GM20000 (cell line): Measurements from ENCODE around the gene ADORA1.

Experiments
- DNase-seq: peaks from one replicate; pipeline ENCODE4 v3.0.0; 2012; ENCODE audit warnings: low spot score
- CTCF ChIP-seq: IDR thresholded peaks from 2 replicates; pipeline ENCODE4 v1.5.1; 2012; ENCODE audit warnings: mild to moderate bottlenecking, control low read depth; ENCODE audit errors: extremely low read depth, missing control alignments

Gene ADORA1

GRCh38 chr1:203130358-203130985 is 2.9 kb downstream of the ADORA1 start:
- no peak for DNase-seq

DNA sequence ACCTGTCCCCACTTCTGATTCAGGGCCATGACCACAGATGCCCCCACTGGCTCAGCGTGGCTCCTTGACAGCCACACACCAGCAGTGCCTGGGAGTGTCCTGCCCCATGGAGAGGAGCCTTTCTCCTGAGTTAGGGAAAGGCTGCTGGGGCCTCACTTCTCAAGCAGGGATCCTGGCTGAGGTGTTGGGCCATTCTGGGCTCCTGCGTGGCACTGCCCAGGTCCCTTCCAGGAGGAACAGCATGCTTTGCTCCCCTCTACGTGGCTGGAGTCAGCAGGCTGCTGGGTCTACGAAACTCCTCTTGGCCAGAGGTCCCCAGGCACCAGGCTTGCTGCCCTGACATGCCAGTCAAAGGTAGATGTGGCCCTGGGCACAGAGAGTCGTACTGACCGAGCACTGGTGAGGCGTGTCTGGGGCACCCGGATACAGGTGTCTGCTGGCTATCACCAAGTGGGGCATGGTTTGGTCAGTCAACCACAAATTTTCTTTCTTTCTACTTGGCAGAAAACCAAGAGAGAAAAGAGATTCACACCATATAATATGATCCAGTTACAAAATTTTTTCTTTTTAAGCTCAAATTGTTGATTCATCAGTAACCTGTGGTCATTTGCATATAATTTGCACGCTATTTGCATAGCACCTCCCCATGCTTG is 4.1 kb downstream of the ADORA1 start:
- DNase-seq, result no peak
- TF ChIP-seq CTCF, result no peak

More at GRCh38 chr1:203130358-203130985, 2.9 kb downstream of the ADORA1 start:
- TF ChIP-seq CTCF, result no peak

GRCh38 chr1:203133970-203134725 is 6.6 kb downstream of the ADORA1 start:
- no peak for TF ChIP-seq CTCF

DNA sequence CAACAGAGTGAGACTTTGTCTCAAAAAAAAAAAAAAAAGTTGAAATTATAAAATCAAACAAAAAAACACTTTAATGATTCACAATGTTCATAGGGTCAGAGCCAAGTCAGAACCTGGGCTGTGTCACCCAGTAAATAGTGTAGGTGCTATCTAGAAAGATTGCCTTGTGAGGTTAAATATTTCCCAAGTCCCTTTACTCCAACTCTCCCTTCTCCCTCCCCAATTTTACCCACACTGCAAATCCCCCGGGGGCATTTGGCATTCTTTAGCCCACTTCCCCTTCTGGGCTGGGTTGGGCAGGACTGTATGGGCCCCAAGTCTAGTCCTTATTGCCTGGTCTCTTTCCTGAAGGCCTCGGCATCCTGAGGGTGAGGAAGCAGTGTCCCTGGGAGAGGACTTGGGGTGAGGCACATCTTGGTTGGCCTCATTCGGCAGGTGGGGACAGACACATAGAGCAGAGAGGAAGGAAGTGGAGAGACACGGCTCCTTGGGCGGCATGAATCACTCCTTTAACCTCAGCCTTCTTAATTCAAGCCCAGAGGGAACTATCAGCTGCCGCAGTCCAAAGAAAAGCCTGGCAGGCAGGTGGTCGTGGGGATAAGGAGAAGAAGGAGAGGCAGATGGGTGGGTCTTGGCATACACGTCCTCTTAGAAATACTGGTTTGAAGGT is 8.2 kb downstream of the ADORA1 start:
- no peak for DNase-seq
- no peak for TF ChIP-seq CTCF

More at GRCh38 chr1:203133970-203134725, 6.6 kb downstream of the ADORA1 start:
- no peak for DNase-seq

GRCh38 chr1:203136409-203137042 is 9.0 kb downstream of the ADORA1 start:
- DNase-seq, result no peak
- TF ChIP-seq CTCF, result no peak

- no peak for DNase-seq
- TF ChIP-seq CTCF, result no peak
These were observed 9.8 kb downstream of the ADORA1 start for GRCh38 chr1:203137324-203137723.
